Effector memory CD4-positive, alpha-beta T cell (primary cell): ENCODE results near the gene PGAP3.
"Not testable (repeated sequence)": the region's sequence is repeated elsewhere in the genome, so short reads cannot be mapped to it uniquely, and the experiment has no call there.

Experiments used
- DNase-seq, 3 donors: peaks; one replicate each; pipeline ENCODE4 v3.0.0-alpha.2; 2020
- H3K27ac ChIP-seq: 2 replicates; pipeline ENCODE4 v1.7.0; 2013; ENCODE audit warnings: mild to moderate bottlenecking, low read length, moderate library complexity; ENCODE audit not compliant: insufficient read depth, poor library complexity, severe bottlenecking
- H3K27me3 ChIP-seq: replicated peaks from 2 replicates; pipeline ENCODE4 v1.7.0; 2013; ENCODE audit warnings: mild to moderate bottlenecking, low read length; ENCODE audit not compliant: insufficient read depth, control insufficient read depth, poor library complexity, severe bottlenecking
- H3K36me3 ChIP-seq: 2 replicates; pipeline ENCODE4 v1.7.0; 2013; ENCODE audit warnings: mild to moderate bottlenecking, low read length, moderate library complexity; ENCODE audit not compliant: control insufficient read depth, insufficient read depth
- H3K4me1 ChIP-seq: 2 replicates; pipeline ENCODE4 v1.7.0; 2013; ENCODE audit warnings: low read length, mild to moderate bottlenecking; ENCODE audit not compliant: control insufficient read depth, insufficient read depth, poor library complexity, severe bottlenecking
- H3K4me3 ChIP-seq: 2 replicates; pipeline ENCODE4 v1.7.0; 2013; ENCODE audit warnings: low read length, low read depth, mild to moderate bottlenecking; ENCODE audit not compliant: insufficient read depth, poor library complexity, severe bottlenecking
- H3K9me3 ChIP-seq: 2 replicates; pipeline ENCODE4 v1.7.0; 2013; ENCODE audit warnings: mild to moderate bottlenecking, low read length, moderate library complexity; ENCODE audit not compliant: control insufficient read depth

Gene PGAP3

GRCh38 chr17:39714234-39714633, 26.4 kb upstream of the PGAP3 start:
- Histone ChIP-seq H3K36me3 (no peaks in the 10 kb centered on the region), H3K4me1 (no peaks in the 10 kb centered on the region), H3K27me3 (no peaks in the 10 kb centered on the region), H3K27ac (no peak overlapping the region), H3K9me3 (no peaks in the 10 kb centered on the region), H3K4me3 (no peak overlapping the region)
- no peak for DNase-seq

- no peak for DNase-seq
- Histone ChIP-seq H3K27me3 (no peaks in the 10 kb centered on the region), H3K4me1 (peaks cover 7% of the 10 kb centered on the region), H3K36me3 (no peaks in the 10 kb centered on the region), H3K9me3 (no peaks in the 10 kb centered on the region), H3K27ac (no peak overlapping the region), H3K4me3 (no peak overlapping the region)
These were observed 24.0 kb upstream of the PGAP3 start for GRCh38 chr17:39711851-39712250.

- not testable (repeated sequence) for H3K27ac ChIP-seq, DNase-seq, H3K4me3 ChIP-seq, H3K36me3 ChIP-seq, H3K9me3 ChIP-seq, H3K4me1 ChIP-seq, H3K27me3 ChIP-seq
These were observed 23.2 kb upstream of the PGAP3 start for GRCh38 chr17:39711071-39711470.

GRCh38 chr17:39709998-39710964, 22.4 kb upstream of the PGAP3 start:
- no peaks in the 10 kb centered on the region for H3K27me3 ChIP-seq
- H3K9me3 ChIP-seq: no peaks in the 10 kb centered on the region
- H3K4me3 ChIP-seq: no peak overlapping the region
- H3K4me1 ChIP-seq: peaks cover 10% of the 10 kb centered on the region
- no peaks in the 10 kb centered on the region for H3K36me3 ChIP-seq
- DNase-seq: no peak
- H3K27ac ChIP-seq: no peak overlapping the region

GRCh38 chr17:39709319-39709997, 21.6 kb upstream of the PGAP3 start:
- Histone ChIP-seq H3K4me3 (no peak overlapping the region), H3K9me3 (no peaks in the 10 kb centered on the region), H3K4me1 (peaks cover 10% of the 10 kb centered on the region), H3K27me3 (no peaks in the 10 kb centered on the region), H3K36me3 (no peaks in the 10 kb centered on the region), H3K27ac (no peak overlapping the region)
- DNase-seq: no peak

- DNase-seq: no peak
- no peak overlapping the region for H3K4me3 ChIP-seq
- H3K36me3 ChIP-seq: no peaks in the 10 kb centered on the region
These were observed 19.1 kb upstream of the PGAP3 start for GRCh38 chr17:39706921-39707337.

GRCh38 chr17:39706383-39706782, 18.5 kb upstream of the PGAP3 start:
- H3K4me3 ChIP-seq: no peak overlapping the region
- H3K36me3 ChIP-seq: no peaks in the 10 kb centered on the region
- H3K27ac ChIP-seq: no peak overlapping the region

More at GRCh38 chr17:39706921-39707337, 19.1 kb upstream of the PGAP3 start:
- Histone ChIP-seq H3K9me3 (no peaks in the 10 kb centered on the region), H3K27me3 (peaks cover under 1% of the 10 kb centered on the region), H3K4me1 (peaks cover 10% of the 10 kb centered on the region), H3K27ac (no peak overlapping the region)

GRCh38 chr17:39705786-39706348, 18.0 kb upstream of the PGAP3 start:
- H3K4me1 ChIP-seq: peaks cover 10% of the 10 kb centered on the region
- no peak for DNase-seq
- H3K9me3 ChIP-seq: no peaks in the 10 kb centered on the region
- H3K36me3 ChIP-seq: no peaks in the 10 kb centered on the region
- no peak overlapping the region for H3K27ac ChIP-seq
- no peak overlapping the region for H3K4me3 ChIP-seq
- peaks cover 10% of the 10 kb centered on the region for H3K27me3 ChIP-seq

More at GRCh38 chr17:39706383-39706782, 18.5 kb upstream of the PGAP3 start:
- peaks cover 10% of the 10 kb centered on the region for H3K4me1 ChIP-seq
- DNase-seq: no peak
- peaks cover 6% of the 10 kb centered on the region for H3K27me3 ChIP-seq
- no peaks in the 10 kb centered on the region for H3K9me3 ChIP-seq

GRCh38 chr17:39704821-39705551, 17.1 kb upstream of the PGAP3 start:
- Histone ChIP-seq H3K27me3 (peaks cover 19% of the 10 kb centered on the region), H3K4me3 (no peak overlapping the region), H3K9me3 (no peaks in the 10 kb centered on the region), H3K36me3 (no peaks in the 10 kb centered on the region), H3K4me1 (peaks cover 12% of the 10 kb centered on the region), H3K27ac (no peak overlapping the region)
- DNase-seq: no peak
